HepG2 (cell line): Measurements from ENCODE around the gene WDR70. TPM values are rescaled to one million over a fixed set of nuclear protein-coding genes. Genes with fewer than 3 reads are reported as not detected.
"Not testable (repeated sequence)": the region's sequence is repeated elsewhere in the genome, so short reads cannot be mapped to it uniquely, and the experiment has no call there.

Experiments
- CCDC6 ChIP-seq: sonication (generic); formaldehyde crosslinking; IDR thresholded peaks from 2 replicates; pipeline ENCODE4 v1.8.1; 2022; ENCODE audit warnings: mild to moderate bottlenecking, missing genetic modification reagents, moderate library complexity
- HMG20A ChIP-seq: IDR thresholded peaks from 2 replicates; pipeline ENCODE4 v1.6.1; 2016; ENCODE audit warnings: borderline replicate concordance
- KLF12 ChIP-seq: sonication (generic); formaldehyde crosslinking; IDR thresholded peaks from 2 replicates; pipeline ENCODE4 v1.4.0; 2020; ENCODE audit warnings: missing genetic modification reagents, borderline replicate concordance
- LCORL ChIP-seq, 2 experiments: fragments of 450-650 bp in 1 of 2; sonication (generic) in 1 of 2; formaldehyde crosslinking in 1 of 2; IDR thresholded peaks; 2 replicates each; pipeline versions ENCODE4 v1.5.0 to v1.6.1; 2017 to 2020; ENCODE audit warnings: antibody characterized with exemption in 1 of 2, missing genetic modification reagents in 1 of 2
- RFXANK ChIP-seq: IDR thresholded peaks from 2 replicates; pipeline ENCODE4 v1.6.1; 2016
- RFXAP ChIP-seq: sonication (generic); formaldehyde crosslinking; IDR thresholded peaks from 2 replicates; pipeline ENCODE4 v1.4.0; 2020; ENCODE audit warnings: missing genetic modification reagents, borderline replicate concordance
- SALL2 ChIP-seq: sonication (generic); formaldehyde crosslinking; IDR thresholded peaks from 2 replicates; pipeline ENCODE4 v1.8.1; 2023; ENCODE audit warnings: mild to moderate bottlenecking, missing genetic modification reagents, inconsistent platforms
- TBX3 ChIP-seq: fragments of 450-650 bp; IDR thresholded peaks from 2 replicates; pipeline ENCODE4 v1.6.1; 2017; ENCODE audit warnings: antibody characterized with exemption, mild to moderate bottlenecking, inconsistent platforms, borderline replicate concordance
- ZNF510 ChIP-seq: sonication (generic); formaldehyde crosslinking; IDR thresholded peaks from 2 replicates; pipeline ENCODE4 v1.4.0; 2020; ENCODE audit warnings: low read depth, mild to moderate bottlenecking, missing genetic modification reagents
- ZNF776 ChIP-seq: sonication (generic); formaldehyde crosslinking; IDR thresholded peaks from 2 replicates; pipeline ENCODE4 v1.4.0; 2020; ENCODE audit warnings: mild to moderate bottlenecking, missing genetic modification reagents
- polyA plus RNA-seq, 8 experiments: library from polyadenylated mRNA; depleted of rRNA in 3 of 8; stranded (reverse) in 7 of 8; unstranded in 1 of 8; fragments of >200 nt; fragmentation: Illumina TruSeq in 4 of 8; extraction: Trizol in 4 of 8; gene quantifications; 2 replicates each; pipeline versions ENCODE4 v1.2.1 to v1.2.3, GENCODE V29; 2011 to 2016; ENCODE audit warnings: low read depth in 4 of 8, missing spikeins in 1 of 8, mixed read lengths in 1 of 8; ENCODE audit not compliant: insufficient read depth in 1 of 8
- total RNA-seq, 5 experiments: library from RNA; depleted of rRNA; stranded (reverse); fragments of >200 nt; fragmentation: Illumina TruSeq; extraction: Trizol; gene quantifications; 2 replicates each; pipeline ENCODE4 v1.2.3, GENCODE V29; 2016; ENCODE audit warnings: low read depth in 1 of 5
- TF ChIP-seq, protein P1 (sequence below): sonication (generic); formaldehyde crosslinking; conservative IDR thresholded peaks from 2 replicates; pipeline ENCODE4 v1.4.0; 2020; ENCODE audit warnings: mild to moderate bottlenecking, missing genetic modification reagents, moderate library complexity
- TF ChIP-seq, protein P2 (sequence below): sonication (generic); formaldehyde crosslinking; IDR thresholded peaks from 2 replicates; pipeline ENCODE4 v1.8.0; 2022; ENCODE audit warnings: mild to moderate bottlenecking, missing genetic modification reagents
- TF ChIP-seq, protein P3 (sequence below): sonication (generic); formaldehyde crosslinking; IDR thresholded peaks from 2 replicates; pipeline ENCODE4 v1.4.0; 2020; ENCODE audit warnings: missing genetic modification reagents
- TF ChIP-seq, protein P4 (sequence below): sonication (generic); formaldehyde crosslinking; IDR thresholded peaks from 2 replicates; pipeline ENCODE4 v1.4.0; 2020; ENCODE audit warnings: missing genetic modification reagents
- TF ChIP-seq, protein P5 (sequence below), 2 experiments: sonication (generic) in 1 of 2; formaldehyde crosslinking in 1 of 2; IDR thresholded peaks; 2 replicates each; pipeline versions ENCODE4 v1.4.0 to v1.6.1; 2018 to 2020; ENCODE audit warnings: missing genetic modification reagents in 2 of 2, borderline replicate concordance in 1 of 2, low read depth in 1 of 2, mild to moderate bottlenecking in 1 of 2, missing biosample characterization in 1 of 2
- TF ChIP-seq, protein P6 (sequence below): sonication (generic); formaldehyde crosslinking; IDR thresholded peaks from 2 replicates; pipeline ENCODE4 v1.5.0; 2020; ENCODE audit warnings: missing genetic modification reagents

The WDR70 gene
- total and polyA plus RNA-seq, 2 of the 13 experiments (the other 11 are each of a cell fraction or from before 2014, with no cell fraction given), result 14.6 to 30.6 TPM

DNA sequence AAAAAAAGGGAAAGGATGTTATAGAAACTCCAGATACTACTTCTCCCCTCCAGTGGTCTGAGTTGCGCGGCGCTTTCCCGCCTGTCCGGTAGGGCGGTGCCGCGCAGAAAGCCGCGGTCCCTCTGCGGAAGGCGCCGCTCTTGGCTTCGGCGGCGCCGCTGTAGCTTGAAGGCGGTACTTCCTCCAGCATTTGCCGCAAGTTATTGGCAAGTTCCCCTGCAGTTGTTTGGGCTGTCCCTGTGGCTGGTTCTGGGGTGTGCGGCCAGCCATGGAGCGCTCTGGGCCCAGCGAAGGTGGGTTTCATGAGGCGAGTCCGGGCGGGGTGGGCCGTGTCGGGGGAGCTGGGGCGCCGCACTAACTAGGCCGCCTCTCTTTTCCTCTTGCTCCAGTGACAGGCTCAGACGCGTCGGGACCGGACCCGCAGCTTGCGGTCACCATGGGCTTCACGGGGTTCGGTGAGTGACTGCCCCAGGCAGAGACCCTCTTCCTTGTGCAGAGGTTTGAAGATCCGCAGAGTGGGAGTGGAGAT is at the start of gene WDR70 (continued):
- TF ChIP-seq LCORL (IDR thresholded peaks at IDR 0.05), result not testable (repeated sequence)
- peak; percentile 69; the same call in 1 of the 2 replicates for TF ChIP-seq LCORL (CRISPR knock-in tag; IDR thresholded peaks at IDR 0.05)
- TF ChIP-seq, protein P1, sequence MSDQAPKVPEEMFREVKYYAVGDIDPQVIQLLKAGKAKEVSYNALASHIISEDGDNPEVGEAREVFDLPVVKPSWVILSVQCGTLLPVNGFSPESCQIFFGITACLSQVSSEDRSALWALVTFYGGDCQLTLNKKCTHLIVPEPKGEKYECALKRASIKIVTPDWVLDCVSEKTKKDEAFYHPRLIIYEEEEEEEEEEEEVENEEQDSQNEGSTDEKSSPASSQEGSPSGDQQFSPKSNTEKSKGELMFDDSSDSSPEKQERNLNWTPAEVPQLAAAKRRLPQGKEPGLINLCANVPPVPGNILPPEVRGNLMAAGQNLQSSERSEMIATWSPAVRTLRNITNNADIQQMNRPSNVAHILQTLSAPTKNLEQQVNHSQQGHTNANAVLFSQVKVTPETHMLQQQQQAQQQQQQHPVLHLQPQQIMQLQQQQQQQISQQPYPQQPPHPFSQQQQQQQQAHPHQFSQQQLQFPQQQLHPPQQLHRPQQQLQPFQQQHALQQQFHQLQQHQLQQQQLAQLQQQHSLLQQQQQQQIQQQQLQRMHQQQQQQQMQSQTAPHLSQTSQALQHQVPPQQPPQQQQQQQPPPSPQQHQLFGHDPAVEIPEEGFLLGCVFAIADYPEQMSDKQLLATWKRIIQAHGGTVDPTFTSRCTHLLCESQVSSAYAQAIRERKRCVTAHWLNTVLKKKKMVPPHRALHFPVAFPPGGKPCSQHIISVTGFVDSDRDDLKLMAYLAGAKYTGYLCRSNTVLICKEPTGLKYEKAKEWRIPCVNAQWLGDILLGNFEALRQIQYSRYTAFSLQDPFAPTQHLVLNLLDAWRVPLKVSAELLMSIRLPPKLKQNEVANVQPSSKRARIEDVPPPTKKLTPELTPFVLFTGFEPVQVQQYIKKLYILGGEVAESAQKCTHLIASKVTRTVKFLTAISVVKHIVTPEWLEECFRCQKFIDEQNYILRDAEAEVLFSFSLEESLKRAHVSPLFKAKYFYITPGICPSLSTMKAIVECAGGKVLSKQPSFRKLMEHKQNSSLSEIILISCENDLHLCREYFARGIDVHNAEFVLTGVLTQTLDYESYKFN (CRISPR knock-in tag), result peak; percentile 45; the same call in 1 of the 2 replicates
- TF ChIP-seq, protein P2, sequence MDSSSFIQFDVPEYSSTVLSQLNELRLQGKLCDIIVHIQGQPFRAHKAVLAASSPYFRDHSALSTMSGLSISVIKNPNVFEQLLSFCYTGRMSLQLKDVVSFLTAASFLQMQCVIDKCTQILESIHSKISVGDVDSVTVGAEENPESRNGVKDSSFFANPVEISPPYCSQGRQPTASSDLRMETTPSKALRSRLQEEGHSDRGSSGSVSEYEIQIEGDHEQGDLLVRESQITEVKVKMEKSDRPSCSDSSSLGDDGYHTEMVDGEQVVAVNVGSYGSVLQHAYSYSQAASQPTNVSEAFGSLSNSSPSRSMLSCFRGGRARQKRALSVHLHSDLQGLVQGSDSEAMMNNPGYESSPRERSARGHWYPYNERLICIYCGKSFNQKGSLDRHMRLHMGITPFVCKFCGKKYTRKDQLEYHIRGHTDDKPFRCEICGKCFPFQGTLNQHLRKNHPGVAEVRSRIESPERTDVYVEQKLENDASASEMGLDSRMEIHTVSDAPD (CRISPR knock-in tag), result 0 out of 2 replicates have a peak, but pooled peaks have one; percentile 27
- TF ChIP-seq, protein P3, sequence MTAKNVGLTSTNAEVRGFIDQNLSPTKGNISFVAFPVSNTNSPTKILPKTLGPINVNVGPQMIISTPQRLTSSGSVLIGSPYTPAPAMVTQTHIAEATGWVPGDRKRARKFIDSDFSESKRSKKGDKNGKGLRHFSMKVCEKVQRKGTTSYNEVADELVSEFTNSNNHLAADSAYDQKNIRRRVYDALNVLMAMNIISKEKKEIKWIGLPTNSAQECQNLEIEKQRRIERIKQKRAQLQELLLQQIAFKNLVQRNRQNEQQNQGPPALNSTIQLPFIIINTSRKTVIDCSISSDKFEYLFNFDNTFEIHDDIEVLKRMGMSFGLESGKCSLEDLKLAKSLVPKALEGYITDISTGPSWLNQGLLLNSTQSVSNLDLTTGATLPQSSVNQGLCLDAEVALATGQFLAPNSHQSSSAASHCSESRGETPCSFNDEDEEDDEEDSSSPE (CRISPR knock-in tag), result peak; percentile 51
- 0 out of 2 replicates have a peak, but pooled peaks have one; percentile 13 for TF ChIP-seq HMG20A (CRISPR knock-in tag)
- TF ChIP-seq RFXANK (CRISPR knock-in tag), result 0 out of 2 replicates have a peak, but pooled peaks have one; percentile 62
- TF ChIP-seq, protein P4, sequence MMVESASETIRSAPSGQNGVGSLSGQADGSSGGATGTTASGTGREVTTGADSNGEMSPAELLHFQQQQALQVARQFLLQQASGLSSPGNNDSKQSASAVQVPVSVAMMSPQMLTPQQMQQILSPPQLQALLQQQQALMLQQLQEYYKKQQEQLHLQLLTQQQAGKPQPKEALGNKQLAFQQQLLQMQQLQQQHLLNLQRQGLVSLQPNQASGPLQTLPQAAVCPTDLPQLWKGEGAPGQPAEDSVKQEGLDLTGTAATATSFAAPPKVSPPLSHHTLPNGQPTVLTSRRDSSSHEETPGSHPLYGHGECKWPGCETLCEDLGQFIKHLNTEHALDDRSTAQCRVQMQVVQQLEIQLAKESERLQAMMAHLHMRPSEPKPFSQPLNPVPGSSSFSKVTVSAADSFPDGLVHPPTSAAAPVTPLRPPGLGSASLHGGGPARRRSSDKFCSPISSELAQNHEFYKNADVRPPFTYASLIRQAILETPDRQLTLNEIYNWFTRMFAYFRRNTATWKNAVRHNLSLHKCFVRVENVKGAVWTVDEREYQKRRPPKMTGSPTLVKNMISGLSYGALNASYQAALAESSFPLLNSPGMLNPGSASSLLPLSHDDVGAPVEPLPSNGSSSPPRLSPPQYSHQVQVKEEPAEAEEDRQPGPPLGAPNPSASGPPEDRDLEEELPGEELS (CRISPR knock-in tag), result peak; percentile 58; the same call in 1 of the 2 replicates
- peak; percentile 76; the same call in 1 of the 2 replicates for TF ChIP-seq ZNF776 (CRISPR knock-in tag)
- TF ChIP-seq, protein P5, sequence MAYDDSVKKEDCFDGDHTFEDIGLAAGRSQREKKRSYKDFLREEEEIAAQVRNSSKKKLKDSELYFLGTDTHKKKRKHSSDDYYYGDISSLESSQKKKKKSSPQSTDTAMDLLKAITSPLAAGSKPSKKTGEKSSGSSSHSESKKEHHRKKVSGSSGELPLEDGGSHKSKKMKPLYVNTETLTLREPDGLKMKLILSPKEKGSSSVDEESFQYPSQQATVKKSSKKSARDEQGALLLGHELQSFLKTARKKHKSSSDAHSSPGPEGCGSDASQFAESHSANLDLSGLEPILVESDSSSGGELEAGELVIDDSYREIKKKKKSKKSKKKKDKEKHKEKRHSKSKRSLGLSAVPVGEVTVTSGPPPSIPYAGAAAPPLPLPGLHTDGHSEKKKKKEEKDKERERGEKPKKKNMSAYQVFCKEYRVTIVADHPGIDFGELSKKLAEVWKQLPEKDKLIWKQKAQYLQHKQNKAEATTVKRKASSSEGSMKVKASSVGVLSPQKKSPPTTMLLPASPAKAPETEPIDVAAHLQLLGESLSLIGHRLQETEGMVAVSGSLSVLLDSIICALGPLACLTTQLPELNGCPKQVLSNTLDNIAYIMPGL (CRISPR knock-in tag; IDR thresholded peaks at IDR 0.05; ENCODE audit: borderline replicate concordance in 1 of 2, low read depth in 1 of 2), result peak; percentile 92 to 94
- TF ChIP-seq SALL2 (CRISPR knock-in tag), result peak; percentile 97
- peak; percentile 33; the same call in 1 of the 2 replicates for TF ChIP-seq CCDC6 (CRISPR knock-in tag)
- peak; percentile 87; the same call in 1 of the 2 replicates for TF ChIP-seq ZNF510
- TF ChIP-seq, protein P6, sequence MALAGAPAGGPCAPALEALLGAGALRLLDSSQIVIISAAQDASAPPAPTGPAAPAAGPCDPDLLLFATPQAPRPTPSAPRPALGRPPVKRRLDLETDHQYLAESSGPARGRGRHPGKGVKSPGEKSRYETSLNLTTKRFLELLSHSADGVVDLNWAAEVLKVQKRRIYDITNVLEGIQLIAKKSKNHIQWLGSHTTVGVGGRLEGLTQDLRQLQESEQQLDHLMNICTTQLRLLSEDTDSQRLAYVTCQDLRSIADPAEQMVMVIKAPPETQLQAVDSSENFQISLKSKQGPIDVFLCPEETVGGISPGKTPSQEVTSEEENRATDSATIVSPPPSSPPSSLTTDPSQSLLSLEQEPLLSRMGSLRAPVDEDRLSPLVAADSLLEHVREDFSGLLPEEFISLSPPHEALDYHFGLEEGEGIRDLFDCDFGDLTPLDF, result peak; percentile 80; the same call in 1 of the 2 replicates
- 0 out of 2 replicates have a peak, but pooled peaks have one; percentile 52 for TF ChIP-seq KLF12 (CRISPR knock-in tag)
- TF ChIP-seq TBX3, result 0 out of 2 replicates have a peak, but pooled peaks have one; percentile 26
- TF ChIP-seq RFXAP (CRISPR knock-in tag), result peak; percentile 90; the same call in 1 of the 2 replicates
